ENCODE measurements around the gene GNG13.

The GNG13 gene

DNA sequence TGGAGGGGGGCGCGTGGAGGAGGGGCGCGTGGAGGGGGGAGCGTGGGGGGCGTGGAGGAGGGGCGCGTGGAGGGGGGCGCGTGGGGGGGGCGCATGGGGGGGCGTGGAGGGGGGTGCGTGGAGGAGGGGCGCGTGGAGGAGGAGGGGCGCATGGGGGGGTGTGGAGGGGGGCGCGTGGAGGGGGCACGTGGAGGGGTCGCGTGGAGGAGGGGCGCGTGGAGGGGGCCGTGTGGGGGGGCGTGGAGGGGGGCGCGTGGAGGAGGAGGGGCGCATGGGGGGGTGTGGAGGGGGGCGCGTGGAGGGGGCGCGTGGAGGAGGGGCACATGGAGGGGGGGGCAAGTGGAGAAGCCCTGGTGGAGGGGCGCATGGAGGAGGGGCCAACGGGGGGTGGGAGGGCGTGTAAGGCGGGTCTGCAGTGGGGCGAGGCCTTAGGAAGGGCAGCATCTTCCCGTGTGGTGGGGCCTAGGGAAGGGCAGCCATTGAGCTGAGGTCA, 32.7 kb downstream of the GNG13 start:
- DNase-seq (ENCODE audit: low spot score): no peak
- TF ChIP-seq, protein P1, sequence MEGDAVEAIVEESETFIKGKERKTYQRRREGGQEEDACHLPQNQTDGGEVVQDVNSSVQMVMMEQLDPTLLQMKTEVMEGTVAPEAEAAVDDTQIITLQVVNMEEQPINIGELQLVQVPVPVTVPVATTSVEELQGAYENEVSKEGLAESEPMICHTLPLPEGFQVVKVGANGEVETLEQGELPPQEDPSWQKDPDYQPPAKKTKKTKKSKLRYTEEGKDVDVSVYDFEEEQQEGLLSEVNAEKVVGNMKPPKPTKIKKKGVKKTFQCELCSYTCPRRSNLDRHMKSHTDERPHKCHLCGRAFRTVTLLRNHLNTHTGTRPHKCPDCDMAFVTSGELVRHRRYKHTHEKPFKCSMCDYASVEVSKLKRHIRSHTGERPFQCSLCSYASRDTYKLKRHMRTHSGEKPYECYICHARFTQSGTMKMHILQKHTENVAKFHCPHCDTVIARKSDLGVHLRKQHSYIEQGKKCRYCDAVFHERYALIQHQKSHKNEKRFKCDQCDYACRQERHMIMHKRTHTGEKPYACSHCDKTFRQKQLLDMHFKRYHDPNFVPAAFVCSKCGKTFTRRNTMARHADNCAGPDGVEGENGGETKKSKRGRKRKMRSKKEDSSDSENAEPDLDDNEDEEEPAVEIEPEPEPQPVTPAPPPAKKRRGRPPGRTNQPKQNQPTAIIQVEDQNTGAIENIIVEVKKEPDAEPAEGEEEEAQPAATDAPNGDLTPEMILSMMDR (conservative IDR thresholded peaks at IDR 0.05; ENCODE audit: low read depth): no peak
- ChIA-PET CTCF (interaction anchor here (0.9 kb wide), 1 partner anchor 26 kb away, joined by 4 read pairs; no protein-coding TSS in a partner anchor), POLR2A (ENCODE audit: low non-redundant PET) (no interaction called here)
- H3K27ac ChIP-seq: no peak overlapping the region; the same call in 1 of the 2 replicates

DNA sequence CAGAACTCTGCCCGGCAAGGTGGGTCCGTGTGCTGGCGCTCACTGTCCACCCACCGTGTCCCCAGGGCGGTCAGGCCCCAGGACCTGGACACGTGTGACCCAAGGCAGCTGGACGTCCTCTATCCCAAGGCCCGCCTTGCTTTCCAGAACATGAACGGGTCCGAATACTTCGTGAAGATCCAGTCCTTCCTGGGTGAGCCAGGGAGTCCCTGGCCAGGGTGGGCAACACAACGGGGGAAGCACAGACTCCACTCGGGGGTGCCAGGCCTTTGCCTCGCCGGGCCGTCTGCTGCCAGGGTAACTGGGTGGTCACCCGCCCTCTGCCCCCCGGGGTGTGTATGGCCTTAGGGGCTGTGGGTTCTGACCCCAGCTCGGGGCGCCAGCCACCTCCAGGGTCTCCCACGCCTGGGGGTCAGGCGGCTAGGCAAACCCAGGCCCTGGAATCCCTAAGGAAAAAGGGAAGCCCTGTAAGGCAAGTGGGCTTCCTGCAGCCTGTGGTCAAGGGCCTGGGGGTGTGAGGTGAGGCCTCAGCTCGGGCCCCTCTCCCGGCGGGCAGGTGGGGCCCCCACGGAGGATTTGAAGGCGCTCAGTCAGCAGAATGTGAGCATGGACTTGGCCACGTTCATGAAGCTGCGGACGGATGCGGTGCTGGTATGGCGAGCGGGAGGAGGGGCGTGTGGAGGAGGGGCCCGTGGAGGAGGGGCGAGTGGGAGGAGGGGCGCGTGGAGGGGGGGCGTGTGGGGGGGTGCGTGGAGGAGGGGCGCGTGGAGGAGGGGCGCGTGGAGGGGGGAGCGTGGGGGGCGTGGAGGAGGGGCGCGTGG, 33.5 kb downstream of the GNG13 start:
- DNase-seq (ENCODE audit: low spot score): no peak
- H3K27ac ChIP-seq: no peak overlapping the region
- TF ChIP-seq, protein P1 (conservative IDR thresholded peaks at IDR 0.05; ENCODE audit: low read depth): no peak
- POLR2A ChIA-PET (ENCODE audit: low non-redundant PET): no interaction called here
- CTCF ChIA-PET: interaction anchor here (0.6 to 0.9 kb wide), 2 partner anchors 17 to 26 kb away, joined by 3 to 4 read pairs; no protein-coding TSS in a partner anchor

DNA sequence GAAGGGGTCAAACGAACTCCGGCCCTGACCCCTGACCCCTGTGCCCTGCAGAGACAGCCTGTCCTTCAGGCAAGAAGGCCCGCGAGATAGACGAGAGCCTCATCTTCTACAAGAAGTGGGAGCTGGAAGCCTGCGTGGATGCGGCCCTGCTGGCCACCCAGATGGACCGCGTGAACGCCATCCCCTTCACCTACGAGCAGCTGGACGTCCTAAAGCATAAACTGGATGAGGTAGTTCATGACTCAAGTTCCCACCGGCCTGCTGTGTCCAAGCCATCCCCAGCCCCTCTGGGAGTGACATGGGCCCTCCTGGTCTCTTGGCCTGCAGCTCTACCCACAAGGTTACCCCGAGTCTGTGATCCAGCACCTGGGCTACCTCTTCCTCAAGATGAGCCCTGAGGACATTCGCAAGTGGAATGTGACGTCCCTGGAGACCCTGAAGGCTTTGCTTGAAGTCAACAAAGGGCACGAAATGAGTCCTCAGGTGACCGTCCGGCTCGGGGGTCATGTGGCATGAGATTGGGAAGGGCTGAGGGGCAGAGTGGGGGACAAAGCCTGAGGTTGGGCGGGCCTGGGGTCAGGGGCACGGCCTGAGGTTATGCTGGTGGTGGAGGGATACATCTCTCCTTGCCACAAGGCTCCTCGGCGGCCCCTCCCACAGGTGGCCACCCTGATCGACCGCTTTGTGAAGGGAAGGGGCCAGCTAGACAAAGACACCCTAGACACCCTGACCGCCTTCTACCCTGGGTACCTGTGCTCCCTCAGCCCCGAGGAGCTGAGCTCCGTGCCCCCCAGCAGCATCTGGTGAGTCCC, 34.3 kb downstream of the GNG13 start:
- TF ChIP-seq, protein P1 (conservative IDR thresholded peaks at IDR 0.05; ENCODE audit: low read depth): no peak
- CTCF ChIA-PET: no interaction called here
- DNase-seq (ENCODE audit: low spot score): no peak
- peak overlapping the region; percentile 24; the same call in 1 of the 2 replicates for H3K27ac ChIP-seq
- POLR2A ChIA-PET (ENCODE audit: low non-redundant PET): no interaction called here

DNA sequence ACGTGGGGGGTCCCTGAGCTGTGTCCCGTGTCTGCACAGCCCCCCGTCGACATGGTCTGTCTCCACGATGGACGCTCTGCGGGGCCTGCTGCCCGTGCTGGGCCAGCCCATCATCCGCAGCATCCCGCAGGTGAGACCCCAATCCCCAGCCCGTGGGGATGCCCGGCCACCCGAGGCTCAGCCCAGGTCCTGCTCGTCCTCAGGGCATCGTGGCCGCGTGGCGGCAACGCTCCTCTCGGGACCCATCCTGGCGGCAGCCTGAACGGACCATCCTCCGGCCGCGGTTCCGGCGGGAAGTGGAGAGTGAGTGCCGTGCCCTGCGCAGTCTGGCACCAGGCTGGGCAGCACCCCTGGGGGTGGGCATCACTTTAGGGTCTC, 35.1 kb downstream of the GNG13 start:
- no peak for DNase-seq (ENCODE audit: low spot score)
- CTCF ChIA-PET: no interaction called here
- POLR2A ChIA-PET (ENCODE audit: low non-redundant PET): no interaction called here
- H3K27ac ChIP-seq: no peak overlapping the region
- TF ChIP-seq, protein P1 (conservative IDR thresholded peaks at IDR 0.05; ENCODE audit: low read depth): no peak

DNA sequence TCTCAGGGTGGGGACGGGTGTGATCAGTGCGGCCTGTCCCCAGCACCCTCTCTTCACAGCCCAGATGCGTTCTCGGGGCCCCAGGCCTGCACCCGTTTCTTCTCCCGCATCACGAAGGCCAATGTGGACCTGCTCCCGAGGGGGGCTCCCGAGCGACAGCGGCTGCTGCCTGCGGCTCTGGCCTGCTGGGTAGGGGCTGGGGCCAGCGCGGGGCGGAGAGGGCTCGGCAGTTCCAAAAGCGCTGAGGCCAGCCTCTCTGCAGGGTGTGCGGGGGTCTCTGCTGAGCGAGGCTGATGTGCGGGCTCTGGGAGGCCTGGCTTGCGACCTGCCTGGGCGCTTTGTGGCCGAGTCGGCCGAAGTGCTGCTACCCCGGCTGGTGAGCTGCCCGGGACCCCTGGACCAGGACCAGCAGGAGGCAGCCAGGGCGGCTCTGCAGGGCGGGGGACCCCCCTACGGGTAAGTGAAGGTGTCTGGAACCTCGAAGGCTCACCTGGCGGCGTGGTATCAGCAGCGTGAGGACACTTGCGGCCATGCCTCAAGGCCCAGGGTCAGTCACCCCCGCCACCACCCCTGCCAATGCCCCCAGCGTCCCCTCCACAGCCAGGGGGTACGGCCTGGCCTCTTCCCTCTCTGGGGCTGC, 35.6 kb downstream of the GNG13 start:
- DNase-seq (ENCODE audit: low spot score): no peak
- TF ChIP-seq, protein P1 (conservative IDR thresholded peaks at IDR 0.05; ENCODE audit: low read depth): no peak
- CTCF ChIA-PET: no interaction called here
- POLR2A ChIA-PET (ENCODE audit: low non-redundant PET): no interaction called here
- H3K27ac ChIP-seq: no peak overlapping the region

DNA sequence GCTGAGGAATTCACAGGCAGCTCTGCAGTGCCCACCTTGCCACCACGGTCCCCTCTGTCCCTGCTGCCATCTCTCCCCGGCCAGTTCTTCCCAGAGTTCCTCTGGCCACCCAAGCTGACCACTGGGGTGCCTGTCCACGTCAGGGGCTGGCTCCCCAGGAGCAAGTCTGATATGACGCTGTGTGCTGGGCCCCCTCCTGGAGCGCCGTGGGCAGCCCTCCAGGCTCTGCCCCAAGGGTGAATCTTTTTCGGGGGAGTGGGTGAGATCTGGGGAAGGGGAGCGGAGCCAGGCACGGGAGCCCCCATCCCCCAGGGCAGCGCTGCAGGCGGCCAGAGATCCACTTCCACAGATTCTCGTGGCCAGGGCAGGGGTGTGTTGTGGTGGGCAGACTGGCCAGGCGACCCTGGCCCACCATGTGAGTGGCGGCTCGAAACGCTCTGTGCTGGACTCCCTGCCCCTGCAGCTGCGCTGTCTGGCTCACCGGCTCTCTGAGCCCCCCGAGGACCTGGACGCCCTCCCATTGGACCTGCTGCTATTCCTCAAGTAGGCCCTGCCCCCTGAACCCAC, 36.3 kb downstream of the GNG13 start:
- DNase-seq (ENCODE audit: low spot score): no peak
- no peak overlapping the region for H3K27ac ChIP-seq
- ChIA-PET POLR2A (ENCODE audit: low non-redundant PET) (no interaction called here), CTCF (no interaction called here)
- TF ChIP-seq, protein P1 (conservative IDR thresholded peaks at IDR 0.05; ENCODE audit: low read depth): no peak
